ENCODE measurements around the gene GPX1. TPM values are rescaled to one million over a fixed set of nuclear protein-coding genes. Genes with fewer than 3 reads are reported as not detected.
"Not testable (repeated sequence)": the region's sequence is repeated elsewhere in the genome, so short reads cannot be mapped to it uniquely, and the experiment has no call there.

The GPX1 gene
- polyA plus RNA-seq (2012; ENCODE audit: missing spikeins), result 225 TPM

DNA sequence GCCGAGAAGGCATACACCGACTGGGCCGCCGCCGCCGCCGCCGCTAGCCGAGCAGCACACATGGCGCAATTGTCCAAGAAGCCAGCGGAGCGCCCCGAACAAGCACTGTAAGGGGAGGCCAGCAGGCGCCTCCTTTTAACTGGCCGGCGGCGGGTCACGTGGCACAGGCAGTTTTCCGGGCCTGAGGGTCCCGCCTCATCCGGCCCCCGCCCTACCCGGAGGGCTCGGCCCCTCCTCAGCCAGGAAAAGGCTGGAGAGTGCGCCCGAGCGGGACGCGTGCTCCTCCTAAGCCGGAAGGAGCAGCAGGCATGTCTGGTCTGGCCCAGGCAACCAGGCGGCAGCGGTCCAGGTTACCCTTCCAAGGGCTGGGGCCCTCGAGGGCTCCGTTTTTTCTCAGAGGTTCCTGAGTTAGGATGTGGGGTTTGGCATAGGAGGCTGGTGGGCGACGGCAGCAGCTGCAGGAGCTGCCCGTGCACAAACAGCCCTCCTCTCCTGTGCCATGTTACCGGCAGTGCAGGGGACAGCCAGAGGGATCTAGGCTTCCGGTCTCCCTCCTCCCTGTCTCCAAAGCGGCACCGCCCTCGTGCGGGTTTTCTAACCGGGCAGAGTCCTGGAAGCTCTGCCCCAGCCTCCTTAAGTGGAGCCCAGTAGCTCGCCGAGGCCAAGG lies at the start of gene GPX1:
TSS of gene GPX1 (minus strand) at position 137 of the 667 bp plus-strand sequence. CDS start at position 62, 75 bp downstream.
- peak; percentile 87 for DNase-seq (ENCODE audit: insufficient read length)
- peak; percentile 89 for TF ChIP-seq POLR2AphosphoS5 (IDR thresholded peaks at IDR 0.05; ENCODE audit: low read depth, low read length)
- no peak; the same call in 1 of the 2 replicates for TF ChIP-seq TAF1 (IDR thresholded peaks at IDR 0.05; ENCODE audit: borderline replicate concordance, low read depth, low read length)
- peak; percentile 91 for TF ChIP-seq POLR2A (IDR thresholded peaks at IDR 0.05; ENCODE audit: low read depth, low read length)
- peak; percentile 86 for FAIRE-seq

- FAIRE-seq (no peak), DNase-seq (ENCODE audit: insufficient read length) (no peak)
- TF ChIP-seq TAF1 (IDR thresholded peaks at IDR 0.05; ENCODE audit: borderline replicate concordance, low read depth, low read length) (no peak), POLR2AphosphoS5 (IDR thresholded peaks at IDR 0.05; ENCODE audit: low read depth, low read length) (no peak), POLR2A (IDR thresholded peaks at IDR 0.05; ENCODE audit: low read depth, low read length) (no peak)
These were observed 48.7 kb upstream of the GPX1 start for GRCh38 chr3:49406571-49407565.

- not testable (repeated sequence) for DNase-seq (ENCODE audit: insufficient read length); FAIRE-seq
These were observed 47.4 kb upstream of the GPX1 start for GRCh38 chr3:49405570-49405969.

- TF ChIP-seq TAF1 (IDR thresholded peaks at IDR 0.05; ENCODE audit: borderline replicate concordance, low read depth, low read length), result no peak
- DNase-seq (ENCODE audit: insufficient read length) (no peak), FAIRE-seq (no peak)
These were observed 45.7 kb upstream of the GPX1 start for GRCh38 chr3:49403891-49404290.

DNA sequence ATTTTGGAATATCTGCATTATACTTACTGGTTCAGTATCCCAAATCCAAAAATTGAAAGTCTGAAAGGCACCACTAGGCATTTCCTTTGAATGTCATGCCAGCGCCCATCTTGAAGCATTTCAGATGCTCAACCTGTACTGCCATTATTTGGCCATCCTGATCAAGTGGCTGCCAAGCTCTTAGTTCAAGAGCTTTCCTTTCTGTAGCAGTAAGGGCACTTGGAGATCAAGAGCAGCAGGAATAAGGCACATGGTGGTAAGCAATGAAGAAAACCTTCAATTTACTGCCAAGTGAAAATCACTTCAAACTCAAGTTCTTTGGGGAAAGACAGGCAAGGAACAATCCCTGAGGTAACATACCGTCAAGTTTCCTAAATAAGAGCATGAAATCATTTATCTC lies 43.6 kb upstream of the GPX1 start:
- no peak for DNase-seq (ENCODE audit: insufficient read length)
- TF ChIP-seq TAF1 (IDR thresholded peaks at IDR 0.05; ENCODE audit: borderline replicate concordance, low read depth, low read length), result no peak
- no peak for TF ChIP-seq POLR2A (IDR thresholded peaks at IDR 0.05; ENCODE audit: low read depth, low read length)
- no peak for TF ChIP-seq POLR2AphosphoS5 (IDR thresholded peaks at IDR 0.05; ENCODE audit: low read depth, low read length)
- FAIRE-seq, result no peak

DNA sequence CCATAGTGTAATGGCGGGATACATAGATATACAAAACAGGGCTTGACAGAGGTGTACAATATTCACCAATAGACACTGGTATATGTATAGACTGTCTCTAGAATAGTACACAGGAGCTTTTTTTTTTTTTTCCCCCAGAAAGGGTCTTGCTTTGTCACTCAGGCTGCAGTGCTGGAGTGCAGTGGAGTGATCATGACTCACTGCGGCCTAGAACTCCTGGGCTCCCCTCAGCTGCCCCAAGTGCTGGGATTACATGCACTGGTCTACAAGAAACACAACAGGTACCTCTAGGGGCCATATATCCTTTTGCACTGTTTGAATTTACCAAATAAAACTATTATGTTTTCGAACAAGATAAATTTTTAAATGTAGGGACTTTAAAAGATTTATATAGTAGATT lies 41.3 kb upstream of the GPX1 start:
- DNase-seq (ENCODE audit: insufficient read length) (no peak), FAIRE-seq (no peak)
- TF ChIP-seq POLR2A (IDR thresholded peaks at IDR 0.05; ENCODE audit: low read depth, low read length), result no peak
- TF ChIP-seq TAF1 (IDR thresholded peaks at IDR 0.05; ENCODE audit: borderline replicate concordance, low read depth, low read length), result no peak
- TF ChIP-seq POLR2AphosphoS5 (IDR thresholded peaks at IDR 0.05; ENCODE audit: low read depth, low read length), result no peak

DNA sequence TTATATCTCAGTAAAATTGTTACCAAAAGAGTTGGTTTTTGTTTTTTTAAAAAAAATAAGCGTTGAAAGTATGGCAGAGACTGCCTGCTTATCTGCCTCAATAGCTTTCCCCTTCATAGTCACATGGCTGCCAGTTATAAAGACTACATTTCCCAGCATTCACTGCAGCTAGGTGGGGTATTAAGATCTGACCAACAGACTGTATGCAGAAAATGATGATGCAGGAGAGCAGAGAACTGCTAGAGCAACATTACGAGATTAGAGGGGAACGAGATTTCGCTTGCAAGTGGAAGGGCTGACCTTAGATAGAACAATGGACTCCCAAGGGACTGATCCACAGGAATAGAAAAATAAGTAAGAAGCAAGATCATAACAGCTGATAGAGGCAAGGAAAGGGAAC lies 39.3 kb upstream of the GPX1 start:
- DNase-seq (ENCODE audit: insufficient read length) (no peak), FAIRE-seq (peak; percentile 81)
- no peak for TF ChIP-seq TAF1 (IDR thresholded peaks at IDR 0.05; ENCODE audit: borderline replicate concordance, low read depth, low read length)

DNA sequence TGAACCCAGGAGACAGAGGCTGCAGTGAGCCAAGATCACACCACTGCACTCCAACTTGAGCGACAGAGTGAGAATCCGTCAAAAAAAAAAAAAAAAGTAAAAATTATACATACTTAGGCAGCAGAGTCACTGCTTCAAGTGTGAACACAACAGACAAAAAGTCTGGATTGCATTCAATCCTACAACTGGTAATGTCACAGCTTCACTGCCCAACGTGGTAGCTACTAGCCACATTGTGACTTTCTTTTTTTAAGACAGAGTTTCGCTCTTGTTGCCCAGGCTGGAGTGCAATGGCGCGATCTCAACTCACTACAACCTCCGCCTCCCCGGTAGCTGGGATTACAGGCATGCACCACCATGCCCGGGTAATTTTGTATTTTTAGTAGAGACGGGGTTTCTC lies 33.2 kb upstream of the GPX1 start:
- not testable (repeated sequence) for FAIRE-seq; DNase-seq (ENCODE audit: insufficient read length)

DNA sequence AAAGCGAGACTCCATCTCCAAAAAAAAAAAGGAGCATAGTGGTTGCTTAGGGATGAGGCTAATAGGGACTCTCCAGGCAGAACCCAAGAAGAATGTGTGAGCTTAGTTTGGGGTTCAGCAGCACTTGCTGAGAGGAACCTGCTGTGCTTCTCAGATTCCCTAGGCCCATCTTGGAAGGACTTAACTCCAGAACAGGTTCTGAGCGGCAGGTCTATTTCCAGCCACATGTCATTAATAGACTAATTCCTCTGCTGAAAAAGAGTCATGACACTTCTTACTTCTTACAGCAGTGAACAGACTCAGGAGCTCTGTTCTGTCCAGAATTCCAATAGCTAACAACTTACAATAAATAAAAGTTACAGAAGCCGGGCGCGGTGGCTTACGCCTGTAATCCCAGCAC lies 31.1 kb upstream of the GPX1 start:
- DNase-seq (ENCODE audit: insufficient read length), result no peak
- no peak for TF ChIP-seq TAF1 (IDR thresholded peaks at IDR 0.05; ENCODE audit: borderline replicate concordance, low read depth, low read length)
- TF ChIP-seq POLR2AphosphoS5 (IDR thresholded peaks at IDR 0.05; ENCODE audit: low read depth, low read length), result no peak
- no peak for FAIRE-seq

- FAIRE-seq (peak; percentile 5), DNase-seq (ENCODE audit: insufficient read length) (no peak)
- TF ChIP-seq TAF1 (IDR thresholded peaks at IDR 0.05; ENCODE audit: borderline replicate concordance, low read depth, low read length) (no peak), POLR2AphosphoS5 (IDR thresholded peaks at IDR 0.05; ENCODE audit: low read depth, low read length) (no peak), POLR2A (IDR thresholded peaks at IDR 0.05; ENCODE audit: low read depth, low read length) (no peak)
These were observed 30.2 kb upstream of the GPX1 start for GRCh38 chr3:49388289-49388820.

GRCh38 chr3:49387721-49388120 lies 29.6 kb upstream of the GPX1 start:
- DNase-seq (ENCODE audit: insufficient read length), result no peak
- no peak for TF ChIP-seq TAF1 (IDR thresholded peaks at IDR 0.05; ENCODE audit: borderline replicate concordance, low read depth, low read length)
- TF ChIP-seq POLR2AphosphoS5 (IDR thresholded peaks at IDR 0.05; ENCODE audit: low read depth, low read length), result no peak
- no peak for TF ChIP-seq POLR2A (IDR thresholded peaks at IDR 0.05; ENCODE audit: low read depth, low read length)
- no peak for FAIRE-seq

DNA sequence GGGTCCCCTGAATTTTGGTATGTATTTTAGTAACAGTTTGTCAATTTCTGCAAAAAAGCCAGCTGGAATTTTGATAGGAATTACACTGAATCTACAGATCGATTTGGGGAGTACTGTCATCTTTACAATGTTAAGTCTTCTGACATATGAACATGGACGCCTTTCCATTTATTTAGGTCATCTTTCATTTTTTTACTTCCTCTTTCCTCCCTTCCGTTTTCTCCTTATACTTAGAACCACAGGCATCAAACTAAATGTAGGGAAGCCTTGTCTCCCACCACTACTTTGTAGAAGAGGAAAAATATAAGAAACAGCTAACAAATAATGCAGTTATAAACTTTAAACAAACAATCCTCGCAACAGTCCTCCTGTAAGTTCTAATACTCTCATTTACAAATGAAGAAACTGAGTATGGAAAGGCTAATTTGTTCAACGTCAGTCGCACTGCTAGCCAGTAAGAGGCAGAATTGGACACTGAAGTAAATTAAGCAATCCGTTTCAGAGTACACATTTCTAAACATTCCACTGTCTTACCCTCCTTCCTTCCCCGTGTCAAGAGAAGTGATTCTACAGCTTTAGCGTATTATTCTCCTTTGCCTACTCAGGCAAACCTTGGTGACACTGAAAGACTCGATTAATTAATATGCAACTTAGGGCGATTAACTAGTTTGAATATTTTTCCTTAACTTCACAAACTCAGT lies 28.1 kb upstream of the GPX1 start:
- DNase-seq (ENCODE audit: insufficient read length), result no peak
- no peak for TF ChIP-seq TAF1 (IDR thresholded peaks at IDR 0.05; ENCODE audit: borderline replicate concordance, low read depth, low read length)
- no peak for FAIRE-seq

All from GM12892 (cell line).